HepG2 (cell line): Measurements from ENCODE around the gene GMCL2. TPM values are rescaled to one million over a fixed set of nuclear protein-coding genes. Genes with fewer than 3 reads are reported as not detected.

Source experiments
- ATAC-seq: fragments of 200-7000 bp; cut with Tn5 transposase; 3 replicates; pipeline ENCODE4 v1.9.1; 2020; ENCODE audit warnings: mild to moderate bottlenecking, moderate library complexity
- BruUV-seq: library from RNA; stranded (reverse); fragments of 400-500 nt; replicated peaks from 2 replicates; lab custom pipeline; 2021; lab: Mats Ljungman, UMichigan
- CTCF ChIA-PET: fragments of 300-600 bp; formaldehyde crosslinking; extraction: SDS; loops from one replicate; lab custom pipeline; 2021; ENCODE audit warnings: low total read pairs, inconsistent platforms, low intra/inter-chr PET ratio; lab: Yijun Ruan, JAX
- POLR2A ChIA-PET: fragments of 350-600 bp; sonication (Branson Sonifier 250); formaldehyde crosslinking; loops from one replicate; lab custom pipeline; 2020; ENCODE audit warnings: antibody characterized with exemption, inconsistent platforms; lab: Yijun Ruan, JAX
- DNase-seq: peaks from one replicate; pipeline ENCODE4 v3.0.0-alpha.2; 2015; ENCODE audit warnings: low spot score
- FAIRE-seq: peaks from 3 replicates; lab custom pipeline; 2011; peaks lifted over from hg19 to GRCh38; lab: Jason Lieb, UNC
- H2AFZ ChIP-seq: one replicate; pipeline ENCODE4 v1.6.1; 2011; ENCODE audit warnings: low read length, inconsistent platforms
- H3K27ac ChIP-seq: fragments of 300-600 bp; 3 replicates; pipeline ENCODE4 v1.8.0; 2011; ENCODE audit warnings: mixed run types, mild to moderate bottlenecking, mixed read lengths, low read length, inconsistent platforms; ENCODE audit not compliant: insufficient read depth; ENCODE audit errors: extremely low read length
- H3K27me3 ChIP-seq, 2 experiments: fragments of 200-600 bp in 1 of 2; 2 replicates in 1 of 2; 3 replicates in 1 of 2; pipeline versions ENCODE4 v1.6.0 to v1.8.0; 2011; ENCODE audit warnings: low read length in 2 of 2, mild to moderate bottlenecking in 2 of 2, moderate library complexity in 2 of 2, inconsistent platforms in 1 of 2; ENCODE audit not compliant: insufficient read depth in 2 of 2, control insufficient read depth in 1 of 2
- H3K36me3 ChIP-seq, 2 experiments: fragments of 200-600 bp in 1 of 2; replicated peaks in 1 of 2; 2 replicates in 1 of 2; 3 replicates in 1 of 2; pipeline versions ENCODE4 v1.5.1 to v1.8.0; 2011; ENCODE audit warnings: low read length in 2 of 2, inconsistent platforms in 1 of 2; ENCODE audit not compliant: insufficient read depth in 2 of 2, control insufficient read depth in 1 of 2
- H3K4me1 ChIP-seq: 2 replicates; pipeline ENCODE4 v1.5.1; 2012; ENCODE audit warnings: low read length, inconsistent platforms; ENCODE audit not compliant: insufficient read depth
- H3K4me2 ChIP-seq: 2 replicates; pipeline ENCODE4 v1.6.0; 2011; ENCODE audit warnings: low read depth, low read length, inconsistent platforms
- H3K4me3 ChIP-seq, 3 experiments: fragments of 200-600 bp in 1 of 3; sonication (generic), shearing (Covaris generic) in 1 of 3; replicated peaks in 1 of 3; 2 replicates each; pipeline ENCODE4 v1.5.1; 2011 to 2016; ENCODE audit warnings: low read length in 3 of 3, inconsistent platforms in 2 of 3, low read depth in 2 of 3, mild to moderate bottlenecking in 2 of 3, control low read depth in 1 of 3, mixed read lengths in 1 of 3; ENCODE audit not compliant: insufficient read depth in 1 of 3
- H3K79me2 ChIP-seq: one replicate; pipeline ENCODE4 v1.6.1; 2011; ENCODE audit warnings: low read length, inconsistent platforms; ENCODE audit not compliant: insufficient read depth
- H3K9ac ChIP-seq: 2 replicates; pipeline ENCODE4 v1.6.0; 2011; ENCODE audit warnings: mild to moderate bottlenecking, low read depth, low read length, inconsistent platforms; ENCODE audit not compliant: insufficient read depth
- H3K9me3 ChIP-seq: 2 replicates; pipeline ENCODE4 v1.5.1; 2012; ENCODE audit warnings: mild to moderate bottlenecking, low read length
- H4K20me1 ChIP-seq: 2 replicates; pipeline ENCODE4 v1.6.0; 2011; ENCODE audit warnings: inconsistent platforms, mild to moderate bottlenecking, low read length, moderate library complexity; ENCODE audit not compliant: insufficient read depth
- BCL3 ChIP-seq: sonication (generic); formaldehyde crosslinking; IDR thresholded peaks from 2 replicates; pipeline ENCODE4 v1.5.1; 2020; ENCODE audit warnings: mild to moderate bottlenecking, missing genetic modification reagents, moderate library complexity
- MEIS2 ChIP-seq: sonication (generic); formaldehyde crosslinking; IDR thresholded peaks from 2 replicates; pipeline ENCODE4 v1.9.0; 2021; ENCODE audit warnings: mild to moderate bottlenecking, missing genetic modification reagents
- MLX ChIP-seq: IDR thresholded peaks from 2 replicates; pipeline ENCODE4 v1.6.1; 2016
- SAFB2 ChIP-seq: sonication (generic); formaldehyde crosslinking; IDR thresholded peaks from 2 replicates; pipeline ENCODE4 v1.5.1; 2020; ENCODE audit warnings: missing genetic modification reagents, low read depth, mild to moderate bottlenecking, borderline replicate concordance
- ZNF30 ChIP-seq: sonication (generic); formaldehyde crosslinking; IDR thresholded peaks from 2 replicates; pipeline ENCODE4 v1.5.0; 2020; ENCODE audit warnings: mild to moderate bottlenecking, missing genetic modification reagents
- ZNF740 ChIP-seq: sonication (generic); formaldehyde crosslinking; IDR thresholded peaks from 2 replicates; pipeline ENCODE4 v1.4.0; 2020; ENCODE audit warnings: missing genetic modification reagents
- ZNF775 ChIP-seq: sonication (generic); formaldehyde crosslinking; IDR thresholded peaks from 2 replicates; pipeline ENCODE4 v1.4.0; 2020; ENCODE audit warnings: missing genetic modification reagents, mild to moderate bottlenecking, moderate library complexity, borderline replicate concordance
- ZNF816 ChIP-seq: sonication (generic); formaldehyde crosslinking; IDR thresholded peaks from 2 replicates; pipeline ENCODE4 v1.8.0; 2022; ENCODE audit warnings: missing genetic modification reagents, mild to moderate bottlenecking, borderline replicate concordance
- ZSCAN5A ChIP-seq: sonication (generic); formaldehyde crosslinking; IDR thresholded peaks from 2 replicates; pipeline ENCODE4 v1.8.0; 2022; ENCODE audit warnings: mild to moderate bottlenecking, missing genetic modification reagents, borderline replicate concordance
- WGBS: methylation state at CpG from one replicate; pipeline ENCODE4 v1.1.6; 2017; ENCODE audit warnings: low lambda C conversion rate; 5-methylcytosine and 5-hydroxymethylcytosine counted together
- in situ Hi-C: cut with HindIII; loops from 2 replicates; pipeline ENCODE4 v1.10.0; 2017; ENCODE audit warnings: low pct_unique_long_range_greater_than_20kb; ENCODE audit not compliant: extremely low pct_ligation_motif_present
- intact Hi-C: fragments of 100-400 bp; cut with micrococcal nuclease; formaldehyde crosslinking; loops from one replicate; pipeline ENCODE4 v1.10.0; 2022; ENCODE audit not compliant: unreplicated experiment
- polyA plus RNA-seq, 8 experiments: library from polyadenylated mRNA; depleted of rRNA in 3 of 8; stranded (reverse) in 7 of 8; unstranded in 1 of 8; fragments of >200 nt; fragmentation: Illumina TruSeq in 4 of 8; extraction: Trizol in 4 of 8; gene quantifications; 2 replicates each; pipeline versions ENCODE4 v1.2.1 to v1.2.3, GENCODE V29; 2011 to 2016; ENCODE audit warnings: low read depth in 4 of 8, missing spikeins in 1 of 8, mixed read lengths in 1 of 8; ENCODE audit not compliant: insufficient read depth in 1 of 8
- total RNA-seq, 5 experiments: library from RNA; depleted of rRNA; stranded (reverse); fragments of >200 nt; fragmentation: Illumina TruSeq; extraction: Trizol; gene quantifications; 2 replicates each; pipeline ENCODE4 v1.2.3, GENCODE V29; 2016; ENCODE audit warnings: low read depth in 1 of 5
- TF ChIP-seq, protein P1 (sequence below): sonication (generic); formaldehyde crosslinking; IDR thresholded peaks from 2 replicates; pipeline ENCODE4 v1.4.0; 2020; ENCODE audit warnings: mild to moderate bottlenecking, missing genetic modification reagents
- TF ChIP-seq, protein P2 (sequence below): sonication (generic); formaldehyde crosslinking; IDR thresholded peaks from 2 replicates; pipeline ENCODE4 v1.4.0; 2020; ENCODE audit warnings: missing genetic modification reagents, mild to moderate bottlenecking, borderline replicate concordance
- TF ChIP-seq, protein P3 (sequence below): sonication (generic); formaldehyde crosslinking; IDR thresholded peaks from 2 replicates; pipeline ENCODE4 v1.5.1; 2020; ENCODE audit warnings: mild to moderate bottlenecking, missing genetic modification reagents

GMCL2 gene
- total and polyA plus RNA-seq, 2 of the 13 experiments (the other 11 are each of a cell fraction or from before 2014, with no cell fraction given), result 0.03 TPM; not detected in 1

DNA sequence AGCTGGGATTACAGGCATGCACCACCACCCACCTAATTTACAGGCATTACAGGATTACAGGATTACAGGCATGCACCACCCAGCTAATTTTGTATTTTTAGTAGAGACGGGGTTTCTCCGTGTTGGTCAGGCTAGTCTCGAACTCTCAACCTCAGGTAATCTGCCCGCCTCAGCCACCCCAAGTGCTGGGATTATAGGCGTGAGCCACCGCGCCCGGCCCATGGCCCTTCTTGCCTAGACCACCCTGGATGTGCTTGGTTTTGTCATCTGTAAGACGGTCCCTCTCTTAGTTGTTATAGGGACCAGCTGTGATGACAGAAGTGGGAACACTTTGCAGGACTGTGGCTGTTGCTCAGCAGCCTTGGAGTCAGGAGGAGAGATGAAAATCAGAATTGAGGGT lies 49.0 kb upstream of the GMCL2 start:
- Histone ChIP-seq H3K4me2 (peak overlapping the region; percentile 51; the same call in 1 of the 2 replicates), H3K27me3 (no peaks in the 10 kb centered on the region; a peak in 1 of 5 replicates), H3K79me2 (peaks cover 9% of the 10 kb centered on the region), H3K4me1 (peaks cover 61% of the 10 kb centered on the region), H4K20me1 (no peaks in the 10 kb centered on the region), H3K9ac (no peak overlapping the region), H2AFZ (no peak overlapping the region), H3K27ac (no peak overlapping the region), H3K9me3 (no peaks in the 10 kb centered on the region), H3K4me3 (no peak overlapping the region), H3K36me3 (no peaks in the 10 kb centered on the region; a peak in 1 of 5 replicates)
- no peak for ATAC-seq
- POLR2A ChIA-PET, result no interaction called here
- 84% methylated on average over 9 of the region's 9 CpGs for WGBS
- DNase-seq, result no peak
- no TSS peak for BruUV-seq
- intact Hi-C loops, result no loop called here
- in situ Hi-C loops, result no loop called here
- FAIRE-seq, result no peak
- CTCF ChIA-PET, result no interaction called here
- TF ChIP-seq SAFB2 (no peak), BCL3 (no peak), MEIS2 (CRISPR knock-in tag) (no peak), ZNF740 (CRISPR knock-in tag) (no peak), MLX (CRISPR knock-in tag) (no peak), ZNF775 (CRISPR knock-in tag) (no peak), ZNF30 (CRISPR knock-in tag) (no peak), ZSCAN5A (CRISPR knock-in tag) (no peak), ZNF816 (CRISPR knock-in tag) (no peak)
- TF ChIP-seq, protein P1, sequence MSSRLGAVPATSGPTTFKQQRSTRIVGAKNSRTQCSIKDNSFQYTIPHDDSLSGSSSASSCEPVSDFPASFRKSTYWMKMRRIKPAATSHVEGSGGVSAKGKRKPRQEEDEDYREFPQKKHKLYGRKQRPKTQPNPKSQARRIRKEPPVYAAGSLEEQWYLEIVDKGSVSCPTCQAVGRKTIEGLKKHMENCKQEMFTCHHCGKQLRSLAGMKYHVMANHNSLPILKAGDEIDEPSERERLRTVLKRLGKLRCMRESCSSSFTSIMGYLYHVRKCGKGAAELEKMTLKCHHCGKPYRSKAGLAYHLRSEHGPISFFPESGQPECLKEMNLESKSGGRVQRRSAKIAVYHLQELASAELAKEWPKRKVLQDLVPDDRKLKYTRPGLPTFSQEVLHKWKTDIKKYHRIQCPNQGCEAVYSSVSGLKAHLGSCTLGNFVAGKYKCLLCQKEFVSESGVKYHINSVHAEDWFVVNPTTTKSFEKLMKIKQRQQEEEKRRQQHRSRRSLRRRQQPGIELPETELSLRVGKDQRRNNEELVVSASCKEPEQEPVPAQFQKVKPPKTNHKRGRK (CRISPR knock-in tag), result no peak
- TF ChIP-seq, protein P2, sequence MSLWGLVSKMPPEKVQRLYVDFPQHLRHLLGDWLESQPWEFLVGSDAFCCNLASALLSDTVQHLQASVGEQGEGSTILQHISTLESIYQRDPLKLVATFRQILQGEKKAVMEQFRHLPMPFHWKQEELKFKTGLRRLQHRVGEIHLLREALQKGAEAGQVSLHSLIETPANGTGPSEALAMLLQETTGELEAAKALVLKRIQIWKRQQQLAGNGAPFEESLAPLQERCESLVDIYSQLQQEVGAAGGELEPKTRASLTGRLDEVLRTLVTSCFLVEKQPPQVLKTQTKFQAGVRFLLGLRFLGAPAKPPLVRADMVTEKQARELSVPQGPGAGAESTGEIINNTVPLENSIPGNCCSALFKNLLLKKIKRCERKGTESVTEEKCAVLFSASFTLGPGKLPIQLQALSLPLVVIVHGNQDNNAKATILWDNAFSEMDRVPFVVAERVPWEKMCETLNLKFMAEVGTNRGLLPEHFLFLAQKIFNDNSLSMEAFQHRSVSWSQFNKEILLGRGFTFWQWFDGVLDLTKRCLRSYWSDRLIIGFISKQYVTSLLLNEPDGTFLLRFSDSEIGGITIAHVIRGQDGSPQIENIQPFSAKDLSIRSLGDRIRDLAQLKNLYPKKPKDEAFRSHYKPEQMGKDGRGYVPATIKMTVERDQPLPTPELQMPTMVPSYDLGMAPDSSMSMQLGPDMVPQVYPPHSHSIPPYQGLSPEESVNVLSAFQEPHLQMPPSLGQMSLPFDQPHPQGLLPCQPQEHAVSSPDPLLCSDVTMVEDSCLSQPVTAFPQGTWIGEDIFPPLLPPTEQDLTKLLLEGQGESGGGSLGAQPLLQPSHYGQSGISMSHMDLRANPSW (CRISPR knock-in tag), result no peak
- TF ChIP-seq, protein P3, sequence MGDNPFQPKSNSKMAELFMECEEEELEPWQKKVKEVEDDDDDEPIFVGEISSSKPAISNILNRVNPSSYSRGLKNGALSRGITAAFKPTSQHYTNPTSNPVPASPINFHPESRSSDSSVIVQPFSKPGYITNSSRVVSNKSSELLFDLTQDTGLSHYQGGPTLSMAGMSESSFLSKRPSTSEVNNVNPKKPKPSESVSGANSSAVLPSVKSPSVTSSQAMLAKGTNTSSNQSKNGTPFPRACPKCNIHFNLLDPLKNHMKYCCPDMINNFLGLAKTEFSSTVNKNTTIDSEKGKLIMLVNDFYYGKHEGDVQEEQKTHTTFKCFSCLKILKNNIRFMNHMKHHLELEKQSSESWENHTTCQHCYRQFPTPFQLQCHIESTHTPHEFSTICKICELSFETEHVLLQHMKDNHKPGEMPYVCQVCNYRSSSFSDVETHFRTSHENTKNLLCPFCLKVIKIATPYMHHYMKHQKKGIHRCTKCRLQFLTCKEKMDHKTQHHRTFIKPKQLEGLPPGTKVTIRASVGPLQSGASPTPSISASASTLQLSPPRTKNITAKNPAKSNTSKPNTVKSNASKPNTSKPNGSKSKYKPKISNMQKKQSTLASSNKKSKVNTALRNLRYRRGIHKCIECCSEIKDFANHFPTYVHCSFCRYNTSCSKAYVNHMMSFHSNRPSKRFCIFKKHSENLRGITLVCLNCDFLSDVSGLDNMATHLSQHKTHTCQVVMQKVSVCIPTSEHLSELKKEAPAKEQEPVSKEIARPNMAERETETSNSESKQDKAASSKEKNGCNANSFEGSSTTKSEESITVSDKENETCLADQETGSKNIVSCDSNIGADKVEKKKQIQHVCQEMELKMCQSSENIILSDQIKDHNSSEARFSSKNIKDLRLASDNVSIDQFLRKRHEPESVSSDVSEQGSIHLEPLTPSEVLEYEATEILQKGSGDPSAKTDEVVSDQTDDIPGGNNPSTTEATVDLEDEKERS (CRISPR knock-in tag), result no peak
